GM18951 (cell line): ENCODE results near the gene ALKBH4.
"Not testable (repeated sequence)": the region's sequence is repeated elsewhere in the genome, so short reads cannot be mapped to it uniquely, and the experiment has no call there.

Experiments
- POLR2A ChIP-seq: IDR thresholded peaks from 4 replicates; pipeline ENCODE4 v1.6.1; 2011; ENCODE audit warnings: mild to moderate bottlenecking; ENCODE audit not compliant: insufficient read length, insufficient read depth; ENCODE audit errors: extremely low read depth
- in situ Hi-C: fragments of 300-500 bp; cut with MboI; formaldehyde crosslinking; loops from one replicate; pipeline ENCODE4 v1.12.0; 2022; ENCODE audit warnings: low sequenced_read_pairs, mixed read lengths, inconsistent platforms; ENCODE audit not compliant: unreplicated experiment

The ALKBH4 gene

DNA sequence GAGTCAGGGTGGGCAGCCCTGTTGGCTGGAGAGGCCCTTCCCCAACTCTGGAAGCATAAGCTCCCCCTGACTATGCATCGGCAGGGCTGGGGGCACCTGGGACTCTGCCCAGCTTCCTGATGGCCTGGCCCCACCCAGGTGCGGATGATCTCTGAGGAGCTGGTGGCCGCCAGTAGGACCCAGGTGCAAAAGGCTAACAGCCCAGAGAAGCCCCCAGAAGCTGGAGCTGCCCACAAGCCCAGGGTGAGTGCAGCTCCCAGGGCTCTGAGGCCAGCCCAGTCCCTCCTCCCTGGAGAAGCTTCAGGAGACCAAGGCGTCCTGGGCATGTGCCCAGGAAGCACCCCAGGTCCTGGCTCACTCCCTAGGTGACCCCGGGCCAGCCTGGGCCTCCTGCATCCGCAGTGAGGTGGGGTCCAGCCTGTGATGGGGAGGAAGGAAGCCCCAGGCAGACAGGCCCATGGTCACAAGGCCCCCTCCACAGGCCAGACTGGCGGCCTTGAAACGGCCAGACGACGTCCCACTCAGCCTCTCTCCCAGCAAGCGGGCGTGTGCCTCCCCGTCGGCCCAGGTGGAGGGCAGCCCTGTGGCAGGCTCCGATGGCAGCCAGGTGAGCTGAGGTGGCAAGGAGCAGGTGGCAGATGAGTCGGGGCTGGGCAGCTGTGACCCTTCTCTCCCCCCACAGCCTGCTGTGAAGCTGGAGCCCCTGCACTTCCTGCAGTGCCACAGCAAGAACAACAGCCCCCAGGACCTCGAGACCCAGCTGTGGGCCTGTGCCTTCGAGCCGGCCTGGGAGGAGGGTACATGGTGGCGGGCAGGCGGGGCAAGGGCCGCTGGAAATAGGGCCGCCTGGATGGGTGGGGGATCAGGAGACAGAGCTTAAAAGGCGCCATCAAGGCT is 3.2 kb upstream of the ALKBH4 start:
- in situ Hi-C loops, result loop anchor here (10.0 kb wide), 1 partner anchor 183 kb away; the partner anchor contains the start of gene SH2B2
- no peak for TF ChIP-seq POLR2A

DNA sequence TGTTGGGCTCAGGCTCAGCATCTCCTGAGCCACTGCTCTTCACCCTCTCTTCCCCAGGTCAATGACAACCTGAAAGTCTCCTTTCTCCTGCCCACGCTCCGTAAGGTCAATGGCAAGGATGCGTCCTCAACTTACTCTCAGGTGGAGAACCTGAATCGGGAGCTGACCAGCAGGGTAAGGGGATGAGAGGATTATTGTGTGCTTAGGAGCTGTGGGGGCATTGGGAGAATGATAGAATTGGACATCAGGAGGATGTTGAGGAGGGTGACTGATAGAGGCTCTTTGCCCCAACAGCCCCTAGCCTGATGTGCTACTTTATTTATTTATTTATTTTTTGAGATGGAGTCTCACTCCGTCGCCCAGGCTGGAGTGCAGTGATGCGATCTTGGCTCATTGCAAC is 1.4 kb upstream of the ALKBH4 start:
- in situ Hi-C loops, result loop anchor here (10.0 kb wide), 1 partner anchor 181 kb away; the partner anchor contains the start of gene SH2B2
- no peak for TF ChIP-seq POLR2A

DNA sequence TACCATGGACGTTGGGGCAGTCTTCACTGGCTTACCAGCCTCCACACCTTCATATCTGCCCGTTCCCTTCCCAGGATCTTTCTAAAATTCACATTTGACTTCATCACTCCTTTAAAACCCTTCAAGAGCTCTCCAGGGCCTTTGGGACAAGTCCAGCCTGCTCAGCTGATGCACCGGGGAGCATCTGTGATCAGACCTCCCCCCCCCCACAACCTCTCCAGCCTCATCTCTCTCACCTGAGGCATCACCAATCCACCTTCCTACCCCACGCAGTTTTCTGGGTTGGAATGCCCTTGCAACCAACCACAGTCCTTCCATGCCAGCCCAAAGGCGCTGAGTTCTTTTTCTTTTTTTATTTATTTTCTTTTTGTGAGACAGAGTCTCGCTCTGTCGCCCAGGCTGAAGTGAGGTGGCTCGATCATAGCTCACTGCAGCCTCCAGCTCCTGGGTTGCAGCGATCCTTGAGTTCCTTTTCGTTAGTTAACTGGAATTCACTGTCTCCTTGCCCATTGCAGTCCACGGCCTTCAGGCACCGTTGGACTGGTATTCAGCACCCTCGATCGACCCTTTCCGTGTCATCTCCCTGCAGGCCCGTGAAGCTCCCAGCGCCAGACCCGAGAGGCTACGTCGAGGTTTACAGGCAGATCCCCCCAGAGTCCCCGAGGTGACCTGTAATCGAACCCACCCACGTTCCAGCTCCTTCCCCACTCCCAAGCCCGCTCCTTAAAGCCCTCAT is 654 bp downstream of the ALKBH4 start:
- no peak for TF ChIP-seq POLR2A
- in situ Hi-C loops, result loop anchor here (10.0 kb wide), 1 partner anchor 179 kb away; the partner anchor contains the start of gene SH2B2

DNA sequence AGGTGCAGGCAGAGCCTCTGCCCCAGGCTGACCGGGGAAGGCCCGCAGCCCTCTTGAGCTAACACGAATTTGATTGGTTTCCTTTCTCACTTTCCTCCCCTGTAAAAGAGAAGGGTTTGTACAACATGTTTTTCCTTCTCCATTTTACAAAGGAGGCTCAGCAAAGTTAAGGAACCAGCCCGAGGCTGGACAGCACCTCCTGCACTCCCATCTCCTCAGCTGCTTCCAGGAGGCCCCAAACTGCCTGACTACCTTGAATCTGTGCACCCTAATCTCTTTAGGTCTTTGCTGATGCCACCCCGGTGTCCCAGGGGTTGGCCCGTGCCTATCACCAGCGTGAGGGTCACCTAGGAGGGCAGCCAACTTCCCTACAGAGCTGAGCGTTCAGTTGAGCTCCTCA is 4.2 kb downstream of the ALKBH4 start:
- in situ Hi-C loops, result loop anchor here (10.0 kb wide), 1 partner anchor 176 kb away; the partner anchor contains the start of gene SH2B2

DNA sequence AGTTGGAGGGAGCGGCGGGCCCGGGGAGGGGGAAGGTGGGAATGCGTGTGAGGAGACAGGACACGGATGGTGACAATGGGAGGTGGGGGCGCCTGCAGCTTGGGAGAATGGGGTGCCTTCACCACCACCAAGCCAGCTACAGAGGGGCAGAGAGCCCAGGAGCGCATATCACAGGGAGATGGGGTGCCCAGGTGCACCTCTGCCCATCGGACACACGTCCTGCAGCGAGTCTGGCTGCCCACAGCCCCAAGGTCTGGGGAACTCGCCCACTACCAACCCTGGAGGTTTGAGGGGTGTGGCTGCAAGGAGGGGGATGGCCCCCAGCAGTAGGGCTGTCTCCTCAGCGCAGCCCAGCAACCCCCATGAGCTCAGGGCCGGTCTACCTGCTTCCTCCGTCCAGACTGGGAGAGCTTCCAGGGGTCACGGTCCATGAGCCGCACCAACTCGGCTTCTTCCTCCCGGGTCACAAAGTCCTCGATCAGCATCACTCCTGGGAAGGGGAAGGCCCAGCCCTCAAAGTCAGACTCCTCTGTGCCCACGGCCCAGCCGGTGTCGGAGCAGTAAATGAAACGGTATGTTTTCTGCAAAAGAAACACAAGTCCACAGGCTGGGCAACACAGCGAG is 5.3 kb downstream of the ALKBH4 start:
- no peak for TF ChIP-seq POLR2A
- in situ Hi-C loops, result no loop called here

More for the DNA sequence above, 4.2 kb downstream of the ALKBH4 start:
- TF ChIP-seq POLR2A, result no peak

DNA sequence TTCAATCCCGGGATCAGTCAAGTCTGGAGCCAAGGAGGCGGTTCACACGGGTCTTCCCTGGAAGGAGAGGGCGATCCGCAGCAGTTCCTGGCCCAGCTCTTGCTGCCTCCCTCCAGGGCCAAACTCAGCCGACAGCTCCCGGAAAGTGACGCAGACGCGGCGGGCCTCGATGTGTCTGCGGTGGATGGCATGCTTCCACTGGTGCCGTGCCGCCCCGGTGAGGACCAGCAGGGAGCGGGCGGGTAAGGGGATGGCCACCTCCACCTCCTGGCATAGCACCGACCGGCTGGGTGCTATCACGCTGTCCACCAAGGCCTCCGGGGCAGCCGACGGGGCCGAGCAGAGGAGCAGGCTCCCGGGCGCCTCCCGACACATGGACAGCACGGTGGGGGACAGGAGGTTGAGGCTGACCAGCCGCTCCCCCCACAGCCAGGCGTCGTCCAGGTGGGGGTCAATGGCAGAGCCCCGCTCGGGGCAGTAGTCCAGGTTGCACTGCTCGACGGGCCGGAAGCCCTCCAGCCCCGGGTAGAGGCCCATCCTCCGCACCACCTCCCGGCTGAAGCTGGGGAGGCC is 7.2 kb downstream of the ALKBH4 start:
- in situ Hi-C loops, result no loop called here
- TF ChIP-seq POLR2A, result no peak

DNA sequence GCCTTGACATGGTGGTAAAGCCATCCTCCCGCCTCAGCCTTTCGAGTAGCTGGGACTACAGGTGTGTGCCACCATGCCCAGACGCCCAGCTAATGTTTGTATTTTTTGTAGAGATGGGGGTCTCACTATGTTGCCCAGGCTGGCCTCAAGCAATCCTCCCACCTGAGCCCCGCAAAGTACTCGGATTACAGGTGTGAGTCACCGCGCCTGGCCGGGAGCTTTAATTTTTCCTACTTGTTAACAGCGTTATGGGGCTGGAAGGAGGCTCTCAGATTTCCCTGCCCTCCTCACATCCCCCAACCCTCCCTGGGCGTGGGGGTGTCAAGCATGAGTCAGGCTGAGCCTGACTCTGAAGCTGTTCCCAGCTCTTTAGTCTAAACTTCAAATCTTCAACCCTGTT is 8.3 kb downstream of the ALKBH4 start:
- in situ Hi-C loops, result no loop called here
- no peak for TF ChIP-seq POLR2A

DNA sequence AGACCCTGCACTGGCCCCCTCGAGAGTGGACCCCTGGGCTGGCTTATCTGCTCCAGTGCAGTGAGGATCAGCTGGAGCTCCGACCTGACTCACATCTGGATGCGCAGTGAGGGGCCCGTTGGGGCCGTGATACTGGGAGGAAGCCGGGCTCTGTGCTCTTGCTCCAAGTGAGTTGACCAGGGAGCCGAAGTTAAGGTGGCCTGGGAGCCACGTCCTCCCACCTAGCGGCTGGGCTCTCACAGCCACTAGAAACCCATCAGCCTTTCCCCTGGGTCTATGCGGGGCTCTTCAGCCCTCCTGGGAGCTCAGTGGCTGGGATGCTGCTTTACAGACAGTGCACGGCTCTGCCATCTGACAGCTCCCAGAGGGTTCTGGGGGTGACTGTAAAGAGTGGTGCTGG is 9.1 kb downstream of the ALKBH4 start:
- TF ChIP-seq POLR2A, result peak; percentile 23
- in situ Hi-C loops, result no loop called here

DNA sequence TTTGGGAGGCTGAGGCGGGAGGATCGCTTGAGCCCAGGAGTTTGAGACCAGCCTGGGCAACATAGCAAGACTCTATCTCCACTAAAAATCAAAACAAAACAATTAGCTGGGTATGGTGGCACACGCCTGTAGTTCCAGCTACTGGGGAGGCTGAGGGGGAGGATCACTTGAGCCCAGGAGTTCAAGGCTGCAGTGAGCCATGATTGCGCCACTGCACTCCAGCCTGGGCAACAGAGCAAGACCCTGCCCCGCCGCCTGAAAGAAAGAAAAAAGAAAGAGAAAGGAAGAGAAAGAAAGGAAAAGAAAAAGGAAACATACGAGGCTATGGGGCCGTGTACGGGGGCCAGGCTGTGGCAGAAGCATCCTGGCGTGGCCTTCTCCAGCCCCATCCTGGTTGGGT is 9.7 kb downstream of the ALKBH4 start:
- in situ Hi-C loops, result not testable (repeated sequence)

DNA sequence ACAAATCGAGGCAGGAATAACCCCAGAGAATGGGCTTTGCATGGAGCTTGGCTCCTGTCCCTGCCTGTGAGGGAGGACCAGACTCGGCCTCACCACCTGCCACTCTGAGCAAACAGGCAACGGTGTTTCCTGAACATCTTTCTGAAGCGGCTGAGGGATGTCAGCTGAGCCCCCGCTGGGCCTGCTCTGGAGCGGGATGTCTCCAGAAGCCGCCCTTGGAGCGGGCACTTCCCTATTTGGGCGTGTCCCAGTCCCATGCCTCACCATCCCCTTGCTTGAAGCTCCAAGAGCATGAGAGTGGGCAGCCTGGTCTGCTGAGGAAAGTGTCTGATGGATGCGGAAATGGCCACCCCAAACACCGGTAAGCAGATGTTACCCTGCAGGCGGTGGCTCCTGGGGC is 10.2 kb downstream of the ALKBH4 start:
- TF ChIP-seq POLR2A, result no peak
- in situ Hi-C loops, result no loop called here

DNA sequence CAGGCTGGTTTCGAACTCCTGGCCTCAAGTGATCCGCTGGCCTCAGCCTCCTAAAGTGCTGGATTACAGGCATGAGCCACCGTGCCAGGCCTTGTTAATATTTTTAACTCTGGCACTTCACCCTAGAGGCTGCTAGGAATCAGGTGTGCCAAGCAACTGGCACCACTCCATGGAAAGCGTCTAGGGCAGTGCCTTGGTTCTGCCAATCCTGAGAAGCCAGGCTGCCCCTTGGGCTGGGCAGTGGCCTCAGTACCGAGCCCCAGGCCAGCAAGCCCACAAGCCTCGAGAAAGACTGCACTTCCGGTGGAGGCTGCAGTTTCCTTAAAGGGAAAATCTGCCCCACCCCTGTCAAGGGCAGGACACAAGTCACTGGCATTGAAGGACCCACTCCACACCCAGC is 11.3 kb downstream of the ALKBH4 start:
- no peak for TF ChIP-seq POLR2A
- in situ Hi-C loops, result no loop called here

DNA sequence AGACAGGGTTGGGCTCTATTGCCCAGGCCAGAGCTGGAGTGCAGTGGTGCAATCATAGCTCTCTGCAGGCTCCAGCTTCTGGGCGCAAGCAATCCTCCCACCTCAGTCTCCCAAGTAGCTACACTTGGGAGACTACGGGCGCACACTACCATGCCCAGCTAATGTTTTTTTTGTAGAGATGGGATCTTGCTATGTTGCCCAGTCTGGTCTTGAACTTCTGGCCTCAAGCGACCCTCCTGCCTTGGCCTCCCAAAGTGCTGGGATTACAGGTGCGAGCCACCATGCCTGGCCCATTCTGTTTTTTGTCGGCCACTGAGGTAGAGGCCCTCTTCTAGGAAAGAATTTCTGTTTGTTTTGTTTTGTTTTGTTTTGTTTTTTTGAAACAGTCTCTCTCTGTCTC is 12.2 kb downstream of the ALKBH4 start:
- no peak for TF ChIP-seq POLR2A
- in situ Hi-C loops, result no loop called here
